Fibroblast of lung (primary cell): ENCODE data around the gene ANO3.

ENCODE experiments used
- EZH2 ChIP-seq: IDR thresholded peaks from 2 replicates; pipeline ENCODE4 v1.5.1; 2012; ENCODE audit warnings: low read length, control low read depth, mild to moderate bottlenecking; ENCODE audit errors: missing control alignments
- TF ChIP-seq, protein P1 (sequence below), 2 donors: IDR thresholded peaks in 1 of 2; conservative IDR thresholded peaks in 1 of 2; 1 replicate in 1 of 2; 2 replicates in 1 of 2; pipeline ENCODE4 v1.5.1; 2011 to 2012; ENCODE audit warnings: low read length in 2 of 2, control low read depth in 1 of 2, inconsistent platforms in 1 of 2, low read depth in 1 of 2, mild to moderate bottlenecking in 1 of 2

DNA sequence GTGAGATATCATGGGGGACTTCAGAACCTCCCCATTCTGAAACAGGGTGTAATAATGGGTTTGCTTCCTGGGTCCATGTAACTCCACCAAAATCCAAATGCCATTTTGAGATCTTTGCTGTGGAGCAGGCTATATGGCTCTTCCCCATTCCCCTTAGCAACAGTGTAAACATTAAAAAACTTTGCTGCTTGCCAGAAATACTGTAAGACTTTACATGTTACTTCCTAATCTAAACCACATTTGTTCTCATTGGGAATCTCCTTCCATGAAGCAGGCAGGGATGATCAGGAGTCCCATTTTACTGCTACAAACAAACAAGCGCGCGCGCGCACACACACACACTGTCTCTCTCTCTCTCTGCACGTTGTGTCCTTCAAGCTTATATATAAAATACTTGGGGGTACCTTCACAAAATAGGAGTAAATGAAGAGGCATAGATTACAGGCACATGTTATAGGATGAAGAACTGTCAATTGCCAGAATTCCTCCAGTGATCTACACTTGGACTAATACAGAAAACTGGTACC, 86.5 kb downstream of the ANO3 start:
- TF ChIP-seq, protein P1, sequence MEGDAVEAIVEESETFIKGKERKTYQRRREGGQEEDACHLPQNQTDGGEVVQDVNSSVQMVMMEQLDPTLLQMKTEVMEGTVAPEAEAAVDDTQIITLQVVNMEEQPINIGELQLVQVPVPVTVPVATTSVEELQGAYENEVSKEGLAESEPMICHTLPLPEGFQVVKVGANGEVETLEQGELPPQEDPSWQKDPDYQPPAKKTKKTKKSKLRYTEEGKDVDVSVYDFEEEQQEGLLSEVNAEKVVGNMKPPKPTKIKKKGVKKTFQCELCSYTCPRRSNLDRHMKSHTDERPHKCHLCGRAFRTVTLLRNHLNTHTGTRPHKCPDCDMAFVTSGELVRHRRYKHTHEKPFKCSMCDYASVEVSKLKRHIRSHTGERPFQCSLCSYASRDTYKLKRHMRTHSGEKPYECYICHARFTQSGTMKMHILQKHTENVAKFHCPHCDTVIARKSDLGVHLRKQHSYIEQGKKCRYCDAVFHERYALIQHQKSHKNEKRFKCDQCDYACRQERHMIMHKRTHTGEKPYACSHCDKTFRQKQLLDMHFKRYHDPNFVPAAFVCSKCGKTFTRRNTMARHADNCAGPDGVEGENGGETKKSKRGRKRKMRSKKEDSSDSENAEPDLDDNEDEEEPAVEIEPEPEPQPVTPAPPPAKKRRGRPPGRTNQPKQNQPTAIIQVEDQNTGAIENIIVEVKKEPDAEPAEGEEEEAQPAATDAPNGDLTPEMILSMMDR (conservative IDR thresholded peaks at IDR 0.05 in 1 of 2, IDR thresholded peaks at IDR 0.05 in 1 of 2; ENCODE audit: low read depth in 1 of 2, low read length in 2 of 2): no peak
- no peak for TF ChIP-seq EZH2
